NOMO-1 treated with dmso at 0.1 percent for 144 hours (cell line): Measurements from ENCODE around the gene ZC3H18.

Experiments used
- DNase-seq: peaks from one replicate; lab custom pipeline; 2025; ENCODE audit not compliant: unreplicated experiment; lab: John Stamatoyannopoulos, UW

ZC3H18 gene

GRCh38 chr16:88671806-88672205 lies 101.6 kb downstream of the ZC3H18 start:
- no peak for DNase-seq

DNA sequence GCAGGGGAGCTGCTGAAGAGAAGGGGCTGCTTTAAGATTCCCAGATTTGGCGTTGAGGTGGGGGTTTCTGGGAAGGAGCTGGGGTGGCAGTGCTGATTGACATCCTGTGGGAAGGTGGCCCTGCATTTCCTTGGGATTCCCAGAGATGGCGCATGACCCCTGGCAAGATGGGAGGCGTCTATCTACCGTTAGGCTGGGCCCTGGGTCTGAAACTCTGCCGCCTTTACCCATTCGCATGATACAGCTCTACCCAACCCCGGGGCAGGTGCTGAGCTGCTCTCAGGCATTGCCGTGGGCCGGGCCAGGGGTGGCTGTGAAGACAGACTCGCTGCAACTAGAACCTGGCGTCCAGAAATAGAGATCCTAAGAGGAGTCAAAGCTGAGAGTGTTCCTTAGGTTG lies 102.6 kb downstream of the ZC3H18 start:
- no peak for DNase-seq

- DNase-seq = no peak
Observed at GRCh38 chr16:88673716-88674379, 103.6 kb downstream of the ZC3H18 start.

- no peak for DNase-seq
Observed at GRCh38 chr16:88676502-88677242, 106.5 kb downstream of the ZC3H18 start.

GRCh38 chr16:88677721-88678120 lies 107.5 kb downstream of the ZC3H18 start:
- DNase-seq = no peak

- DNase-seq = no peak
Observed at GRCh38 chr16:88678224-88678979, 108.2 kb downstream of the ZC3H18 start.

DNA sequence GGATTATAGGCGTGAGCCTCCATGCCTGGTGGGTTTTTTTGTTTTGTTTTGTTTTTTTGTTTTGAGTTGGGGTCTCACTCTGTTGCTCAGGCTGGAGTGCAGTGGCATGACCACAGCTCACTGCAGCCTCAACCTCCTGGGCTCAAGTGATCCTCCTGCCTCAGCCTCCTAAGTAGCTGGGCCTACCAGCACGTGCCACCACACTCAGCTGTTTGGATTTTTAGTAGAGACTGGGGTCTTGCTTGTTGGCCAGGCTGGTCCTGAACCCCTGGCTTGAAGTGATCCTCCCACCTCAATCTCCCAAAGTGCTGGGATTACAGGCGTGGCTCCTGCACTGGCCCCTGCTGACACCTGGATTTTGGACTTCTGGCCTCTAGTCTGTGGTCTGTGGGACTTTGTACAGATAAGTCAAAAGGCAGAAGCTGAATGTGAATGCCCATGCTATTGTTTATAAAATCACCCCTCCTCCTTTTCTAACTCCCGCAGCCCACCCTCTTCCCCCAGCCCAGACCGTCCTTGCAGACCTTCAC lies 110.4 kb downstream of the ZC3H18 start:
- no peak for DNase-seq

- DNase-seq = peak; percentile 2
Observed at GRCh38 chr16:88681084-88681680, 111.0 kb downstream of the ZC3H18 start.
